ENCODE measurements around the gene MCC.

The MCC gene

GRCh38 chr5:113162770-113163169, 325.5 kb downstream of the MCC start:
- Histone ChIP-seq H3K4me2 (ENCODE audit: low read length, poor library complexity, severe bottlenecking) (no peak overlapping the region), H2AFZ (ENCODE audit: low read depth, low read length) (no peak overlapping the region), H3K9ac (ENCODE audit: low read length) (no peak overlapping the region), H3K79me1 (replicated peaks; ENCODE audit: low read length, poor library complexity, severe bottlenecking) (peaks cover 22% of the 10 kb centered on the region), H2BK5ac (ENCODE audit: low read depth, low read length, poor library complexity, severe bottlenecking) (no peak overlapping the region), H3K36me3 (ENCODE audit: control insufficient read depth in 1 of 2, insufficient read depth in 2 of 2, low read depth in 1 of 2, low read length in 2 of 2) (no peaks in the 10 kb centered on the region), H3K4me3 (ENCODE audit: insufficient read depth in 1 of 2, low read depth in 1 of 2, low read length in 2 of 2) (no peak overlapping the region), H4K8ac (ENCODE audit: low read length) (no peak overlapping the region), H3K18ac (ENCODE audit: low read depth in 1 of 2, low read length in 2 of 2) (peak overlapping the region in 1 of 2 experiments; percentile 73), H3K4ac (ENCODE audit: low read depth in 1 of 2, low read length in 2 of 2) (no peak overlapping the region), H3K4me1 (ENCODE audit: control insufficient read depth, insufficient read depth, low read depth, low read length) (peaks cover 12% of the 10 kb centered on the region), H3K27ac (ENCODE audit: low read length, poor library complexity, severe bottlenecking) (no peak overlapping the region), H2AK5ac (ENCODE audit: low read length, severe bottlenecking) (no peak overlapping the region), H2BK15ac (ENCODE audit: low read depth, poor library complexity, severe bottlenecking) (peak overlapping the region; percentile 63), H2BK120ac (ENCODE audit: low read depth, low read length) (no peak overlapping the region), H3K14ac (ENCODE audit: low read length in 2 of 2) (no peak overlapping the region), H4K91ac (ENCODE audit: low read length) (no peak overlapping the region), H2BK12ac (ENCODE audit: low read length in 2 of 2) (no peak overlapping the region), H3K27me3 (ENCODE audit: control insufficient read depth in 1 of 2, insufficient read depth in 1 of 2, low read length in 2 of 2) (no peaks in the 10 kb centered on the region), H3K23ac (ENCODE audit: low read length in 2 of 2) (no peak overlapping the region), H3K9me3 (ENCODE audit: control insufficient read depth, low read length) (no peaks in the 10 kb centered on the region)
- 34% methylated on average over 3 of the region's 3 CpGs for WGBS
- DNase-seq, result peak; percentile 67

GRCh38 chr5:113162208-113162607, 326.0 kb downstream of the MCC start:
- WGBS, result 76% methylated on average over 3 of the region's 3 CpGs
- H2AK5ac ChIP-seq (ENCODE audit: low read length, severe bottlenecking), result no peak overlapping the region

DNA sequence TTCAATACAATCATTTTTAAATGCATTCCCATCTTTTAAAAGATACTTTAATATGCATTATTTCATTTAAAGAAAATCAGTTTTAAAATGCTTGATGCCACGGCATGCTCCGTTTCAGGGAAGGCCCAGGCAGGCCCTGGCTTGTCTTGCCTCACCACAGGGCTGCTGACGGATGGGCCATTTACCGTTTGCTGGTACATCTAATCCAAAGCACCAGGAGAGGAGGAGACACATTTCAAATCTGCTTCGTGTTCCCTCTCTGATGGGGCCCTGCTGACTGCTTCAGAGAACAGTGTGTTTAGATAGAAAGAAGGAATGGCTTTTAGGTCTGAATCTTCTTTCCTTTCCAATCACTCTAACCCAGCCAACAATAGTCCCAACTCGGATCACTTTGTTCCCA, 326.4 kb downstream of the MCC start:
- H4K91ac ChIP-seq (ENCODE audit: low read length), result no peak overlapping the region
- no peak overlapping the region for H3K4me2 ChIP-seq (ENCODE audit: low read length, poor library complexity, severe bottlenecking)
- H3K14ac ChIP-seq (ENCODE audit: low read length in 2 of 2), result no peak overlapping the region
- H3K36me3 ChIP-seq (ENCODE audit: control insufficient read depth in 1 of 2, insufficient read depth in 2 of 2, low read depth in 1 of 2, low read length in 2 of 2), result no peaks in the 10 kb centered on the region
- no peak overlapping the region for H3K27ac ChIP-seq (ENCODE audit: low read length, poor library complexity, severe bottlenecking)
- DNase-seq, result no peak
- H2BK15ac ChIP-seq (ENCODE audit: low read depth, poor library complexity, severe bottlenecking), result no peak overlapping the region
- H3K27me3 ChIP-seq (ENCODE audit: control insufficient read depth in 1 of 2, insufficient read depth in 1 of 2, low read length in 2 of 2), result no peaks in the 10 kb centered on the region
- no peak overlapping the region for H2AK5ac ChIP-seq (ENCODE audit: low read length, severe bottlenecking)
- no peak overlapping the region for H4K8ac ChIP-seq (ENCODE audit: low read length)
- no peak overlapping the region for H3K18ac ChIP-seq (ENCODE audit: low read depth in 1 of 2, low read length in 2 of 2)
- H2BK5ac ChIP-seq (ENCODE audit: low read depth, low read length, poor library complexity, severe bottlenecking), result no peak overlapping the region
- peaks cover 28% of the 10 kb centered on the region for H3K79me1 ChIP-seq (replicated peaks; ENCODE audit: low read length, poor library complexity, severe bottlenecking)
- 67% methylated on average over 5 of the region's 6 CpGs for WGBS
- peaks cover 10% of the 10 kb centered on the region for H3K4me1 ChIP-seq (ENCODE audit: control insufficient read depth, insufficient read depth, low read depth, low read length)
- H2BK120ac ChIP-seq (ENCODE audit: low read depth, low read length), result no peak overlapping the region
- H2AFZ ChIP-seq (ENCODE audit: low read depth, low read length), result no peak overlapping the region
- peak overlapping the region in 1 of 2 experiments; percentile 37 for H2BK12ac ChIP-seq (ENCODE audit: low read length in 2 of 2)
- H3K4me3 ChIP-seq (ENCODE audit: insufficient read depth in 1 of 2, low read depth in 1 of 2, low read length in 2 of 2), result no peak overlapping the region
- no peak overlapping the region for H3K9ac ChIP-seq (ENCODE audit: low read length)
- H3K23ac ChIP-seq (ENCODE audit: low read length in 2 of 2), result no peak overlapping the region
- no peak overlapping the region for H3K4ac ChIP-seq (ENCODE audit: low read depth in 1 of 2, low read length in 2 of 2)
- no peaks in the 10 kb centered on the region for H3K9me3 ChIP-seq (ENCODE audit: control insufficient read depth, low read length)

More at GRCh38 chr5:113162208-113162607, 326.0 kb downstream of the MCC start:
- DNase-seq, result no peak
- Histone ChIP-seq H3K14ac (ENCODE audit: low read length in 2 of 2) (no peak overlapping the region), H4K91ac (ENCODE audit: low read length) (no peak overlapping the region), H3K4me2 (ENCODE audit: low read length, poor library complexity, severe bottlenecking) (no peak overlapping the region), H3K27me3 (ENCODE audit: control insufficient read depth in 1 of 2, insufficient read depth in 1 of 2, low read length in 2 of 2) (no peaks in the 10 kb centered on the region), H3K27ac (ENCODE audit: low read length, poor library complexity, severe bottlenecking) (no peak overlapping the region), H3K9ac (ENCODE audit: low read length) (no peak overlapping the region), H2BK5ac (ENCODE audit: low read depth, low read length, poor library complexity, severe bottlenecking) (no peak overlapping the region), H3K79me1 (replicated peaks; ENCODE audit: low read length, poor library complexity, severe bottlenecking) (peaks cover 25% of the 10 kb centered on the region), H2AFZ (ENCODE audit: low read depth, low read length) (no peak overlapping the region), H3K36me3 (ENCODE audit: control insufficient read depth in 1 of 2, insufficient read depth in 2 of 2, low read depth in 1 of 2, low read length in 2 of 2) (no peaks in the 10 kb centered on the region), H4K8ac (ENCODE audit: low read length) (peak overlapping the region; percentile 73), H3K4ac (ENCODE audit: low read depth in 1 of 2, low read length in 2 of 2) (no peak overlapping the region), H3K18ac (ENCODE audit: low read depth in 1 of 2, low read length in 2 of 2) (peak overlapping the region in 1 of 2 experiments; percentile 73), H3K9me3 (ENCODE audit: control insufficient read depth, low read length) (no peaks in the 10 kb centered on the region), H2BK12ac (ENCODE audit: low read length in 2 of 2) (peak overlapping the region; percentile 6 to 42), H3K4me3 (ENCODE audit: insufficient read depth in 1 of 2, low read depth in 1 of 2, low read length in 2 of 2) (no peak overlapping the region), H3K23ac (ENCODE audit: low read length in 2 of 2) (no peak overlapping the region), H2BK120ac (ENCODE audit: low read depth, low read length) (no peak overlapping the region), H3K4me1 (ENCODE audit: control insufficient read depth, insufficient read depth, low read depth, low read length) (peaks cover 10% of the 10 kb centered on the region), H2BK15ac (ENCODE audit: low read depth, poor library complexity, severe bottlenecking) (peak overlapping the region; percentile 63)

GRCh38 chr5:113157886-113158285, 330.4 kb downstream of the MCC start:
- H3K79me1 ChIP-seq (replicated peaks; ENCODE audit: low read length, poor library complexity, severe bottlenecking), result peaks cover 21% of the 10 kb centered on the region
- H2AK5ac ChIP-seq (ENCODE audit: low read length, severe bottlenecking), result no peak overlapping the region
- no peaks in the 10 kb centered on the region for H3K27me3 ChIP-seq (ENCODE audit: control insufficient read depth in 1 of 2, insufficient read depth in 1 of 2, low read length in 2 of 2)
- H3K36me3 ChIP-seq (ENCODE audit: control insufficient read depth in 1 of 2, insufficient read depth in 2 of 2, low read depth in 1 of 2, low read length in 2 of 2), result no peaks in the 10 kb centered on the region
- H3K4me1 ChIP-seq (ENCODE audit: control insufficient read depth, insufficient read depth, low read depth, low read length), result peaks cover 6% of the 10 kb centered on the region
- no peak overlapping the region for H2BK5ac ChIP-seq (ENCODE audit: low read depth, low read length, poor library complexity, severe bottlenecking)
- no peak for DNase-seq
- no peak overlapping the region for H4K91ac ChIP-seq (ENCODE audit: low read length)
- no peak overlapping the region for H4K8ac ChIP-seq (ENCODE audit: low read length)
- no peak overlapping the region for H3K4ac ChIP-seq (ENCODE audit: low read depth in 1 of 2, low read length in 2 of 2)
- H3K9ac ChIP-seq (ENCODE audit: low read length), result no peak overlapping the region
- no peak overlapping the region for H3K4me2 ChIP-seq (ENCODE audit: low read length, poor library complexity, severe bottlenecking)
- no peak overlapping the region for H3K4me3 ChIP-seq (ENCODE audit: insufficient read depth in 1 of 2, low read depth in 1 of 2, low read length in 2 of 2)
- no peaks in the 10 kb centered on the region for H3K9me3 ChIP-seq (ENCODE audit: control insufficient read depth, low read length)
- no peak overlapping the region for H3K14ac ChIP-seq (ENCODE audit: low read length in 2 of 2)
- no peak overlapping the region for H3K27ac ChIP-seq (ENCODE audit: low read length, poor library complexity, severe bottlenecking)
- H2BK12ac ChIP-seq (ENCODE audit: low read length in 2 of 2), result no peak overlapping the region
- H2BK15ac ChIP-seq (ENCODE audit: low read depth, poor library complexity, severe bottlenecking), result no peak overlapping the region
- no peak overlapping the region for H2BK120ac ChIP-seq (ENCODE audit: low read depth, low read length)
- H3K23ac ChIP-seq (ENCODE audit: low read length in 2 of 2), result no peak overlapping the region
- 94% methylated on average over 4 of the region's 4 CpGs for WGBS
- no peak overlapping the region for H3K18ac ChIP-seq (ENCODE audit: low read depth in 1 of 2, low read length in 2 of 2)
- no peak overlapping the region for H2AFZ ChIP-seq (ENCODE audit: low read depth, low read length)
